GM13976 (cell line): ENCODE data around the gene PRR19.

ENCODE experiments used
- DNase-seq: peaks from one replicate; pipeline ENCODE4 v3.0.0; 2012; ENCODE audit warnings: low spot score
- in situ Hi-C: fragments of 300-500 bp; cut with MboI; formaldehyde crosslinking; loops from one replicate; pipeline ENCODE4 v1.12.0; 2022; ENCODE audit warnings: low sequenced_read_pairs, mixed read lengths, inconsistent platforms; ENCODE audit not compliant: unreplicated experiment
- TF ChIP-seq, protein P1 (sequence below): IDR thresholded peaks from 2 replicates; pipeline ENCODE4 v1.5.1; 2012; ENCODE audit warnings: borderline replicate concordance, mild to moderate bottlenecking; ENCODE audit not compliant: insufficient read depth; ENCODE audit errors: extremely low read depth, missing control alignments, control extremely low read depth

Gene PRR19, protein sequence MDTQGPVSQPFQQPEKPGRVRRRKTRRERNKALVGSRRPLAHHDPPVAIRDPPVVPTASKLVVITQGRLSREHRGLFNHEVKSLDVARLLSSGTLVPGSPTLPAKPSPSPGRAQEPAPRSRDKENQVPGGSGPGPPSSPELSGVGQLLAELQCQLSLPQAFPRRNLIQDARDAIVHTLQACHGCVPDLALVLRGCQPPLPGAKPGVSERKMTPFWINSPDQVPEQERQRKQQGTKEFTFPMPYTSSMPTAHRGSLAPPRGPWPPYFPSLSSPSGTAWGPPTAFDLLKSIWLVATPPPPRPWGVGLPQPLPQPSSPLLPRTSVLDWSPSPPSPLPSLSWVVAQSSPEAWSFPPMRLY

DNA sequence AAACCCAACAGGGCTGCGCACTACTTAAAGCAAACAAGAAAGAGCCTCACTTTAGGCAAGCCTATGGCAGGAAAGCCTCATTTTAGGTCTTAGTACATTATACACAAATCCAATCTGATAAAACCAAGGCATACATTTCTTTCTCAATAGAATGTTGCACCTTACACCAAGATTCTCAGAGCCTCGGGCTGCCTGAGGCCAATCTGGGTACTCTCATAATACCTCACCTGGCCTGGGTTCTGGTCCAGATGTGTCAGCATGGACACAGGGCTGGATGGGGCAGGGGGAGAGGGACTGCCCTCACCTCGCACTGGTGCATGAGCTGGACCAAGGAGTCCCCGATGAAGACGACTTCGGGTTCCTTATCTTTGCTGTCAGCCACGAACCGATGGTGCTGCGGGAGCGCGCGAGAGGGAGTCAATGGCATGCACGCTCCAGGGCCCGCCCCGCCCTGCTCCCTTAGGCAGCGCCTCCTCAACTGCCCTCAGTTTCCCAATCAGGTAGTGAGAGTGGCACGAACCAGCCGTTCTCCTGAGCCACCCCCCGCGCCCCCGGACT lies at the start of gene PRR19:
TSS of gene PRR19 (plus strand) at position 487 of the 558 bp plus-strand sequence. CDS start 7,453 bp downstream, outside the sequence.
- in situ Hi-C loops = no loop called here
- DNase-seq = no peak
- TF ChIP-seq, protein P1, sequence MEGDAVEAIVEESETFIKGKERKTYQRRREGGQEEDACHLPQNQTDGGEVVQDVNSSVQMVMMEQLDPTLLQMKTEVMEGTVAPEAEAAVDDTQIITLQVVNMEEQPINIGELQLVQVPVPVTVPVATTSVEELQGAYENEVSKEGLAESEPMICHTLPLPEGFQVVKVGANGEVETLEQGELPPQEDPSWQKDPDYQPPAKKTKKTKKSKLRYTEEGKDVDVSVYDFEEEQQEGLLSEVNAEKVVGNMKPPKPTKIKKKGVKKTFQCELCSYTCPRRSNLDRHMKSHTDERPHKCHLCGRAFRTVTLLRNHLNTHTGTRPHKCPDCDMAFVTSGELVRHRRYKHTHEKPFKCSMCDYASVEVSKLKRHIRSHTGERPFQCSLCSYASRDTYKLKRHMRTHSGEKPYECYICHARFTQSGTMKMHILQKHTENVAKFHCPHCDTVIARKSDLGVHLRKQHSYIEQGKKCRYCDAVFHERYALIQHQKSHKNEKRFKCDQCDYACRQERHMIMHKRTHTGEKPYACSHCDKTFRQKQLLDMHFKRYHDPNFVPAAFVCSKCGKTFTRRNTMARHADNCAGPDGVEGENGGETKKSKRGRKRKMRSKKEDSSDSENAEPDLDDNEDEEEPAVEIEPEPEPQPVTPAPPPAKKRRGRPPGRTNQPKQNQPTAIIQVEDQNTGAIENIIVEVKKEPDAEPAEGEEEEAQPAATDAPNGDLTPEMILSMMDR = no peak

DNA sequence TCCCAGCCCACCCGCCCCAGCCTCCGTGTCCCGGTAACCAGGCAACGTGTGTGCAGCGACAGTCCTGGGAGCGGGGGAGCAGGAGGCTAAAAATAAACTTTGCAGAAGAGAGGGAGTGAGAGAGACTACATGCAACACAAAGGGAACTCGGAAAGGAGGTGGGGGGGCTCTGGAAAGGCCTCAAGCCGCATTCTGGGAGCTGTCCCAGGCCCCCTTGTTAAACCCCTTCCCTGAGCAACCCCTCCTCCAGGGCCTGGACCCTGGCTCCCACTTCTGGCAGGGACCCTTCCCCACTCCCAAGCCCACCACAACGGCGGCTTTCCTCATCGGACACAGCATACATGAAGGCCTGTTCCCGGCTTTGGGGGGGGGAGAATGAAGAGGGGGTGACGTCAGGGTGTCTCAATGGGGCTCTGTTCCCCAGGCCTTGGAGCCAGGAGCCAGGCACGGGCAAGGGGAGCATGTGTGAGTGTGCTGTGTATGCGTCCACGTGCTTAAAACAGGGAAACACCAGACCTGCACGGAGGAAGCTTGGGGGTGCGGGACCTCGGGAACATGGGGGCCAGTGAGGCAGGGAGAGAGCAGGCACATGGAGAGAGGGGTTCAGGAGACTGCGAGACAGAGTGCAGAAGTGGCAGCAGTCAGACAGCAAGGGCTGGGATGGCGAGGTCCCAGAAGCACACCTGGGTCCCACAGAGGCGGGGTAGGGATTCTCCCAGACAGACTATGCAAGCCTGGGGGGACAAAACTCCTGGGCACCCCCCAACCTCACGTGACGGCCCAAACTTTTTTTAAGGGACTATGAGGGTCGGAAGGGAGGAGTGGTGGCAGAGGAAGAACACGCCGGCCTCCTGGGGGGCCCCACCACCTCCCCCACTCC lies 49.3 kb upstream of the PRR19 start:
- DNase-seq = no peak
- TF ChIP-seq, protein P1 = no peak
- in situ Hi-C loops = no loop called here

DNA sequence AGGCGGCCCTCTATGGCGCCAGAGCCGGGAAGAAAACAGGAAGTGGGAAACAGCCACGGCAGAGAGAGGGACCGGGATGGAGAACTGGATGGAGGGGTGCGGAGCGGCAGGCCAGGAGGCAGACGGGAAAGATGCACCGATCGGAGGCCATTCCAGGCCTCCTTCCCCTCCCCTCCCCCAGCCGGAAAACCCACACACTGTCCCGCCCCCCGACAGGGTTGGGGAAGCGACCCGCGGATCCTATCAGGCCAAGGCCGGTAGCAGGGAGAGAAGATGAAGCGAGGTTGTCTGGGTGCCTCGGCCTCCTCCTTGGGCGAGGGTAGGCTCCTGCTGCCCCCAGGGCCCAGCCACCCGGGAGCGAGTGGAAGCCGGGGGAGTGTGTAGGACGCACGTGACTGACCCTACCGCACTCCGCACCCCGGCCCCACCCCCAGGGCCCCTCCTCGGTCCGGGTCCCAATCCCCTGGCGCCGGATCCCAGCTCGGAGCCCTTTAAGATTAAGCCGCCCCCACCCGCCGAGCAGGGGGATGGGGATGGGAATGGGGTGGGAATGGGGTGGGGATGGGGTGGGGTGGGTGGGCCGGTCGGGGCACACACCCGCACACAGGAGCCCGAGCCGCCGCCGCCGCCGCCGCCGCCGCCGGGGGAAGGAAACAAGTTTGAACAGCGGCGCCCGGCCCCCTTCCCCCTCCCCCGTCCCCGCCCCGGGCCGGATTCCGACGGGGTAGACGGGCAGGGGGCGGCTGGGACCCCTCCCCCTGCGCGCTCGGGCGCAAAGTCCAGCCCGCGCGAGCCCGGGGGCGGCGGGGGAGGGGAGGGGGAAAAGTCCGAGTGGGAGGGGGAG lies 48.5 kb upstream of the PRR19 start:
- TF ChIP-seq, protein P1 = no peak
- peak; percentile 77 for DNase-seq
- in situ Hi-C loops = no loop called here

DNA sequence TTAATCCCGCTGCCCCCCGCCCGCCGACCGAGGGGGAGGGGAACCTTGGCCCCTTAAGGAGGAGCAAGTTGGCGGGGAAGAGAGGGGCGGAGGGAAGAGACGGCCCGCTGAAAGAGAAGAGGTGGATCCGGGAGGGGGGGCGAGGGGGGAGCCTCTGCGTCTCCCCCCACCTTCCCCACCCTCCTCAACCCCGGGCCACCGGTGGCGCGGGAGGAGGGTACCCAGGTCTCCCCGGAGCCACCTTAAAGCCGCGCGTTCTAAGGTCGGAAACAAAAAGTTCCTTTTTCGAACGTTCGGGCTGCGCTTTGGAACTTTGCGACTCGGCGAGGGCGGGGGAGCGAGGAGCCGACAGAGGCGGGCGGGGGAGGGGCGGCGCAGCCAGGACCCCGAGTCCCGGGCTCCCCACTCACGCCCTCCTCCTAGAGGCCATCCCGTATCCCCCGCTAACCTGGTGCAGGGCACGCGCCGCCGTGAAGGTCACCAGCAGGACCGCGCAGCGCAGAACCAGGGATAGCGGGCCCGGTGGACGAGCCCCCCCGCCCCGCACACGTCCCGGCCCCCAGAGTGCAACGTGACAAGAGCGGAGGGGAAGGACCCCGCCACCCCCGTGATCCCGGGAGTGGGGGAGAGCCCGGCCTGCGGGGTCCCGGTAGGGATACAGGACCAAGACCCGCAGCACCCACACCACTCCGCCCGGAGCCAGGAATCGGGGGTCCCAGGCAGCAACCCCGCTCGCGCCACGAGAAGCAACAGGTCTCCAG lies 47.7 kb upstream of the PRR19 start:
- TF ChIP-seq, protein P1 = no peak
- in situ Hi-C loops = no loop called here
- DNase-seq = peak; percentile 68

DNA sequence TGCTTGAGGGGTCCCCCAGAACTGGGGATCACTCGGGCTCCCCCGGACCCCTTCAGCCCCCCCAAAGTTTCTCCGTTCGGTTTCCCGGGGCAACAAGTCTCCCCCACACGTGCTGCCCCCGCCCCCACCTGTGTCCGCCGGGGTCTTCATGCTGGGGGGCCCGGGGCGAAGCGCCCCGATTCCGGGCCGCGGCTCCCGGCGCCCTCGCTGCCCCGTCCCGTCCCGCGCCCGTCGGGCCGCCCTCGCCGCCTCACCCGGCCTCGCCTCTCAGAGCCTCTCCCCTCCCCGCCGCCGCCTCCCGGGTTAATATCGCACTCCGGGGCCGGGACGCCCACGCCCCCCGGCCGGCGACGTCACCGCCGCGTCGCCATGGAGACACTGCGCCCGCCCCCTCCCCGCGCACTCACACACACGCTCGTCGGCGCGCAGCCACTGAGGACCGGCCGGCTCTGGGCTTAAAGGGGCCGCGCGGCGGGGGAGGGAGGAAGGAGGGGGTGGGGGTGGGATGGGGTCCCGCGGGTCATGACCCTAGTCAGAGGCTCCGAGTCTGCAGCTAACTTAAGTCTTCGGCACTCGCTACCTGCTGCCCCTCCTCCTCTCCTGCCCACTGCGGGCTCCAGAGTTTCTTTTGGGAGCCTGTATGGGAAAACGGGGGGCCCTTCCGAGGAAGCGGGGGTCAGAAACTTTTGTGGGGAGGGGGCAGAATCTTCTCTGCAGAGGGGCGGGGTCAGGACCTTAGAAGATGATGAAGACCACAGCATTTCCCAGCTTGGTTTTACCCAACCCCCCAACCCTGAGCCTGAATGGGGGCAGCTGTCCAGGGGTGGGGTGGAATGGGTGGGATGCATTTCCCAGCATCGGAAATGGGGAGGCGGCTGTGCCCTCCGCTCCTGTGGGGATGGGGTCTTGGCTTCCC lies 46.8 kb upstream of the PRR19 start, which contains the start of gene ERF:
TSS of gene ERF (minus strand) at position 279 of the 916 bp plus-strand sequence. CDS start at position 150, 129 bp downstream.
- DNase-seq = peak; percentile 98
- TF ChIP-seq, protein P1 = no peak
- in situ Hi-C loops = no loop called here
